K562 (cell line): Measurements from ENCODE around the gene TTC28. TPM values are rescaled to one million over a fixed set of nuclear protein-coding genes. Genes with fewer than 3 reads are reported as not detected.

Source experiments
- DIDO1 ChIP-seq: fragments of 450-650 bp; IDR thresholded peaks from 2 replicates; pipeline ENCODE4 v1.6.1; 2016; ENCODE audit warnings: low read depth, missing biosample characterization, missing genetic modification characterization
- GABPA ChIP-seq: fragments of 200-800 bp; sonication (Bioruptor generic); conservative IDR thresholded peaks from 2 replicates; pipeline ENCODE4 v1.6.1; 2016; ENCODE audit warnings: low read depth, missing genetic modification characterization, missing compliant biosample characterization
- IRF1 ChIP-seq: sonication (generic); formaldehyde crosslinking; IDR thresholded peaks from 2 replicates; pipeline ENCODE4 v1.8.0; 2022; ENCODE audit warnings: missing genetic modification reagents, mild to moderate bottlenecking, borderline replicate concordance
- LEF1 ChIP-seq: fragments of 450-650 bp; IDR thresholded peaks from 2 replicates; pipeline ENCODE4 v1.6.1; 2016; ENCODE audit warnings: mild to moderate bottlenecking
- PHF8 ChIP-seq: fragments of 200-600 bp; sonication (generic); IDR thresholded peaks from 2 replicates; pipeline ENCODE4 v1.6.1; 2012; ENCODE audit warnings: mixed run types, mild to moderate bottlenecking, inconsistent platforms, low read length, moderate library complexity, borderline replicate concordance
- POLR3G ChIP-seq: IDR thresholded peaks from 2 replicates; pipeline ENCODE4 v1.6.1; 2011; ENCODE audit not compliant: insufficient read length, insufficient replicate concordance; ENCODE audit errors: extremely low read depth
- SMARCE1 ChIP-seq: fragments of 450-650 bp; IDR thresholded peaks from 2 replicates; pipeline ENCODE4 v1.7.1; 2016; ENCODE audit warnings: mild to moderate bottlenecking
- TEAD4 ChIP-seq, 2 experiments: sonication (generic) in 1 of 2; formaldehyde crosslinking in 1 of 2; IDR thresholded peaks; 2 replicates each; pipeline versions ENCODE4 v1.6.1 to v1.8.0; 2012 to 2022; ENCODE audit warnings: borderline replicate concordance in 1 of 2, inconsistent platforms in 1 of 2, low read length in 1 of 2, mild to moderate bottlenecking in 1 of 2, missing genetic modification reagents in 1 of 2
- TSHZ1 ChIP-seq: fragments of 250-450 bp; sonication (Bioruptor Pico); IDR thresholded peaks from 2 replicates; pipeline ENCODE4 v1.4.0; 2020; ENCODE audit warnings: mild to moderate bottlenecking, moderate library complexity
- ZNF318 ChIP-seq, 2 experiments: fragments of 450-650 bp; IDR thresholded peaks; 2 replicates each; pipeline ENCODE4 v1.6.1; 2016; ENCODE audit warnings: mild to moderate bottlenecking in 2 of 2, borderline replicate concordance in 1 of 2, low read depth in 1 of 2, moderate library complexity in 1 of 2
- ZNF449 ChIP-seq: fragments of 250-450 bp; sonication (Bioruptor Pico); IDR thresholded peaks from 2 replicates; pipeline ENCODE4 v1.8.0; 2022; ENCODE audit warnings: moderate library complexity, mild to moderate bottlenecking, inconsistent platforms
- ZNF589 ChIP-seq: fragments of 200-800 bp; sonication (Bioruptor generic); IDR thresholded peaks from 2 replicates; pipeline ENCODE4 v1.6.1; 2016; ENCODE audit warnings: low read depth, missing genetic modification characterization, missing compliant biosample characterization
- polyA plus RNA-seq, 8 experiments: library from polyadenylated mRNA; depleted of rRNA in 4 of 8; stranded (reverse) in 5 of 8; unstranded in 3 of 8; fragments of >200 nt; fragmentation: Nextera tagmentation in 2 of 8; fragmentation: Illumina TruSeq in 1 of 8; extraction: Ambion mirVana in 2 of 8; extraction: Trizol in 1 of 8; gene quantifications; 2 replicates each; pipeline versions ENCODE4 v1.2.1 to v1.2.3, GENCODE V29; 2011 to 2014; ENCODE audit warnings: inconsistent platforms in 1 of 8, missing spikeins in 1 of 8
- total RNA-seq, 7 experiments: library from RNA; depleted of rRNA in 6 of 7; stranded (reverse); fragments of >200 nt in 6 of 7; fragmentation: Illumina TruSeq in 2 of 7; extraction: Trizol in 2 of 7; gene quantifications; 2 replicates each; pipeline versions ENCODE4 v1.2.1 to v1.2.3, GENCODE V29; 2011 to 2021; ENCODE audit warnings: low replicate concordance in 1 of 7

Gene TTC28
- total and polyA plus RNA-seq, 9 of the 15 experiments (the other 6 are each of a cell fraction or from before 2014, with no cell fraction given) = 0.22 to 10.7 (median 3.1) TPM

- TF ChIP-seq ZNF318 (IDR thresholded peaks at IDR 0.05; ENCODE audit: borderline replicate concordance in 1 of 2, low read depth in 1 of 2) (peak in 1 of 2 experiments; percentile 48; a peak in 1 of 4 replicates), TEAD4 (IDR thresholded peaks at IDR 0.05; ENCODE audit: low read length) (peak; percentile 43; the same call in 1 of the 2 replicates), TEAD4 (CRISPR knock-in tag; IDR thresholded peaks at IDR 0.05; ENCODE audit: borderline replicate concordance) (no peak), ZNF589 (no peak), POLR3G (no peak), SMARCE1 (peak; percentile 70; the same call in 1 of the 2 replicates), GABPA (tag) (peak; percentile 26; the same call in 1 of the 2 replicates), IRF1 (CRISPR knock-in tag) (no peak), PHF8 (no peak), ZNF449 (no peak), DIDO1 (no peak), TSHZ1 (CRISPR knock-in tag) (no peak), LEF1 (peak; percentile 36; the same call in 1 of the 2 replicates)
These were observed 5.5 kb downstream of the TTC28 start (continued) for GRCh38 chr22:28674121-28674563.
